IPS-15b (cell line): Measurements from ENCODE around the gene INA.

Experiments used
- H3K27me3 ChIP-seq: one replicate; pipeline ENCODE4 v1.6.1; 2013; ENCODE audit warnings: low read length; ENCODE audit not compliant: control insufficient read depth, insufficient read depth
- H3K36me3 ChIP-seq: one replicate; pipeline ENCODE4 v1.6.1; 2013; ENCODE audit warnings: low read length; ENCODE audit not compliant: control insufficient read depth, insufficient read depth
- H3K4me1 ChIP-seq: one replicate; pipeline ENCODE4 v1.6.1; 2013; ENCODE audit warnings: mild to moderate bottlenecking, low read length; ENCODE audit not compliant: control insufficient read depth, insufficient read depth
- H3K4me3 ChIP-seq: one replicate; pipeline ENCODE4 v1.5.1; 2013; ENCODE audit warnings: low read depth, low read length
- H3K9ac ChIP-seq: one replicate; pipeline ENCODE4 v1.6.1; 2013; ENCODE audit warnings: low read depth, mild to moderate bottlenecking, low read length
- H3K9me3 ChIP-seq: one replicate; pipeline ENCODE4 v1.6.1; 2013; ENCODE audit warnings: mild to moderate bottlenecking, low read length; ENCODE audit not compliant: control insufficient read depth, insufficient read depth

Gene INA

GRCh38 chr10:103277713-103278536, 987 bp downstream of the INA start:
- H3K9ac ChIP-seq: no peak overlapping the region
- peaks cover 10% of the 10 kb centered on the region for H3K4me1 ChIP-seq
- no peaks in the 10 kb centered on the region for H3K36me3 ChIP-seq
- peaks cover 62% of the 10 kb centered on the region for H3K27me3 ChIP-seq
- H3K9me3 ChIP-seq: no peaks in the 10 kb centered on the region
- H3K4me3 ChIP-seq: peak overlapping the region; percentile 78

- H3K4me1 ChIP-seq: peaks cover 10% of the 10 kb centered on the region
- H3K9ac ChIP-seq: no peak overlapping the region
- H3K9me3 ChIP-seq: no peaks in the 10 kb centered on the region
- peak overlapping the region; percentile 78 for H3K4me3 ChIP-seq
- H3K36me3 ChIP-seq: no peaks in the 10 kb centered on the region
- H3K27me3 ChIP-seq: peaks cover 62% of the 10 kb centered on the region
Observed at GRCh38 chr10:103278537-103278823, 1.5 kb downstream of the INA start.

DNA sequence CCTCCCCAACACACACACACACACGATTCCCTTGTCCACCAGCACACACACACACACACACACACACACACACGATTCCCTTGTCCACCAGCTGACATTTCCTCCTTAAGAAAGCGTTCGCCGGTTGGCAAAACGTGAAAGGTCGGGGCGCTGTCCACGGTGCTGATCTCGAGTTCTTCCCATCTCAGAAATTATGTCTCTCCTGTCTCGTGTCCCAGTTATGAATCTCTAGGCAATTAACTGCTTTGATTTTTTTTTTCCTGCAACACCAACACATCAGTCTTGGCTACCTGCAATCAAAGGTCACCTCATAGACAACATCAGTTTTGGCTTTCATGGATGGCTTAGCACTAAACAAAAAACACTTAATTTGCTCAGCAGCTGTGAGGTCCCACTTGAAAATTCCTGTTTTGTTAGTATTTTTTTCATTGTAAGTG, 1.9 kb downstream of the INA start:
- Histone ChIP-seq H3K36me3 (no peaks in the 10 kb centered on the region), H3K9ac (no peak overlapping the region), H3K9me3 (no peaks in the 10 kb centered on the region), H3K4me1 (peaks cover 10% of the 10 kb centered on the region), H3K4me3 (peak overlapping the region; percentile 78), H3K27me3 (peaks cover 62% of the 10 kb centered on the region)

GRCh38 chr10:103280031-103280430, 3.1 kb downstream of the INA start:
- H3K27me3 ChIP-seq: peaks cover 62% of the 10 kb centered on the region
- no peaks in the 10 kb centered on the region for H3K36me3 ChIP-seq
- no peak overlapping the region for H3K9ac ChIP-seq
- H3K9me3 ChIP-seq: no peaks in the 10 kb centered on the region
- peaks cover 10% of the 10 kb centered on the region for H3K4me1 ChIP-seq
- H3K4me3 ChIP-seq: no peak overlapping the region

GRCh38 chr10:103280506-103280905, 3.6 kb downstream of the INA start:
- Histone ChIP-seq H3K9ac (no peak overlapping the region), H3K27me3 (peaks cover 57% of the 10 kb centered on the region), H3K4me3 (no peak overlapping the region), H3K36me3 (no peaks in the 10 kb centered on the region), H3K4me1 (peaks cover 10% of the 10 kb centered on the region), H3K9me3 (no peaks in the 10 kb centered on the region)

- peak overlapping the region; percentile 1 for H3K9ac ChIP-seq
- H3K27me3 ChIP-seq: peaks cover 45% of the 10 kb centered on the region
- peaks cover 10% of the 10 kb centered on the region for H3K4me1 ChIP-seq
- peak overlapping the region; percentile 54 for H3K4me3 ChIP-seq
- H3K36me3 ChIP-seq: no peaks in the 10 kb centered on the region
- no peaks in the 10 kb centered on the region for H3K9me3 ChIP-seq
Observed at GRCh38 chr10:103281753-103282152, 4.8 kb downstream of the INA start.

DNA sequence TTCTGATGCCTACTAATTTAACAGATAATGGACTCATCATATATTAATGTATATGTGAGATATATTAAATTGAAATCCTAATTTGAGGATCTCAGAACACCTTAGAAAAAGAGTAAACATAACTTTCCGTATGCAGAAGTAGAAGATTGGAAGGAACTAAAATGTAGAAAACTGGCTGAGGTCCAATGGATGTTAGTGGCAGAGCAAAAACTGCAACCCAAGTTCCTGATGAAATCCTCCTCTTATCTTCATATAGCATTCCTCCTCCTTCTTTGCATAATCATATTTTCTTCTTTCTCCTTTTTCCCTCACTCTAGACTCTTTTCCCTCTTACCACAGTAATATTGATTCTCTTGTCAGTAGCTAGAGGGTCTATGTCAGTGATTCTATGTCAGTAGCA, 6.0 kb downstream of the INA start:
- H3K9ac ChIP-seq: no peak overlapping the region
- H3K9me3 ChIP-seq: no peaks in the 10 kb centered on the region
- H3K36me3 ChIP-seq: no peaks in the 10 kb centered on the region
- peaks cover 35% of the 10 kb centered on the region for H3K27me3 ChIP-seq
- no peak overlapping the region for H3K4me3 ChIP-seq
- peaks cover 10% of the 10 kb centered on the region for H3K4me1 ChIP-seq

GRCh38 chr10:103284170-103284569, 7.2 kb downstream of the INA start:
- Histone ChIP-seq H3K4me3 (no peak overlapping the region), H3K36me3 (no peaks in the 10 kb centered on the region), H3K9me3 (no peaks in the 10 kb centered on the region), H3K9ac (no peak overlapping the region), H3K27me3 (peaks cover 23% of the 10 kb centered on the region), H3K4me1 (peaks cover 10% of the 10 kb centered on the region)

DNA sequence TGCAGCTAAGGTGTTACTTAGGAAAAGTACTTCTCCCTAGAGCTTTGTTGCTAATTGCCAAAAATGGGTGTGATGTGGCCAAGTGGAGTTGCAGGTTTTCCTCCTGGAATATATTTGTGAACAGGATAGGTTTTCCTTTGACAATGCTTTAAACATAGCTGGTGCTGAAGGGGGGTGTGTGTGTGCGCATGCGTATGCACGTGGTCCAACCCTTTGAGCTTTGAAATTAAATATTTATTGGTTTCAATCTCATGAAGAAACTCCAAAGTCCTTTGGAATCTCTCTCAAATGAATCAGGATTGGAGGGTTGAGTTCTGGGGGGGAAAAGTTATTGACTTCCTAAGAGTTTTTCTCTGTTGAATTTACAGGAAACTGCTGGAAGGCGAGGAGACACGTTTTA, 11.1 kb downstream of the INA start:
- no peak overlapping the region for H3K9ac ChIP-seq
- H3K9me3 ChIP-seq: no peaks in the 10 kb centered on the region

GRCh38 chr10:103291588-103291987, 14.7 kb downstream of the INA start:
- Histone ChIP-seq H3K36me3 (no peaks in the 10 kb centered on the region), H3K4me3 (no peak overlapping the region), H3K9ac (no peak overlapping the region), H3K9me3 (no peaks in the 10 kb centered on the region), H3K27me3 (no peaks in the 10 kb centered on the region), H3K4me1 (no peaks in the 10 kb centered on the region)

More for the DNA sequence above, 11.1 kb downstream of the INA start:
- H3K4me1 ChIP-seq: no peaks in the 10 kb centered on the region
- H3K36me3 ChIP-seq: no peaks in the 10 kb centered on the region
- no peak overlapping the region for H3K4me3 ChIP-seq
- no peaks in the 10 kb centered on the region for H3K27me3 ChIP-seq

DNA sequence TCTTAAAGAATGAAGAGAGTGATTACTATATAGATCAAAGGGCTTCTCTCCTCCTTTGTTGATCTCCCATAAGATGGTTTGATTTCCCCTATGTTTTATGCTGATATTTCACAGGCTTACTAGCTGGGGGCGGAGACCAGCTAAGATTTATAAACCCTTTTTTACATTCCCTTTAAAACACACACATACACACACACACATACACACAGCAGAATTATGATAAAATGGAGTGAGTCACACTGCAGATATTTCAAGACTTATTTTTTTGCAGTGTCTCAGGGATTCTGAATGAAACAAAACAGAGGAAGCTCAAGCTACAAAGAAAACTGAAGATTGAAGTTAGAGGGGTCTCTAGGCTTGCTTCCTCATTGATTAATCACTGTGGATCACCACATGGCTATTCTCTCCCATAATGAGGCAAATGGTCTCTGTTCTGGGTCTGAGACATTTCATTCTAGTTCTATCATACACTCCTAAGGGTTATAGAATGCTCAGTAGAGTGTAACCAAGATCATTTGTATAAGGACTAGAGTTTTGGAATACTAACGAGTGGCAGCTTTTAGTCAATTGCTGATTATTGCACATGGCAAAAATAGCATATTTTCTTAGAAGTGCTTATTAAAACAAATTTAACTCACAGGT, 18.6 kb downstream of the INA start:
- Histone ChIP-seq H3K9ac (no peak overlapping the region), H3K36me3 (no peaks in the 10 kb centered on the region), H3K27me3 (no peaks in the 10 kb centered on the region), H3K9me3 (no peaks in the 10 kb centered on the region), H3K4me3 (no peak overlapping the region), H3K4me1 (no peaks in the 10 kb centered on the region)

- Histone ChIP-seq H3K27me3 (no peaks in the 10 kb centered on the region), H3K4me3 (no peak overlapping the region), H3K9ac (no peak overlapping the region), H3K4me1 (no peaks in the 10 kb centered on the region), H3K9me3 (no peaks in the 10 kb centered on the region), H3K36me3 (peaks cover 7% of the 10 kb centered on the region)
Observed at GRCh38 chr10:103307594-103307993, 30.7 kb downstream of the INA start.
